Endometrial microvascular endothelial cells (primary cell): ENCODE measurements around the gene MMP15. TPM values are rescaled to one million over a fixed set of nuclear protein-coding genes. Genes with fewer than 3 reads are reported as not detected.
"Not testable (repeated sequence)": the region's sequence is repeated elsewhere in the genome, so short reads cannot be mapped to it uniquely, and the experiment has no call there.

ENCODE experiments used
- in situ Hi-C: cut with HindIII; loops from 2 replicates; pipeline ENCODE4 v1.10.0; 2017; ENCODE audit warnings: low sequenced_read_pairs, low pct_unique_long_range_greater_than_20kb; ENCODE audit errors: inconsistent ontology term
- total RNA-seq: library from RNA; depleted of rRNA; stranded (reverse); fragments of >200 nt; gene quantifications from one replicate; pipeline ENCODE4 v1.2.3, GENCODE V29; 2015; ENCODE audit errors: inconsistent ontology term

MMP15 gene
- total RNA-seq, 1 donor from 2014 or later: 4.3 TPM

- in situ Hi-C loops: no loop called here
Measured at GRCh38 chr16:58057784-58058183, 32.2 kb downstream of the MMP15 start.

- in situ Hi-C loops: no loop called here
Measured at GRCh38 chr16:58062821-58063220, 37.3 kb downstream of the MMP15 start.

GRCh38 chr16:58063377-58064076 is 38.0 kb downstream of the MMP15 start:
- in situ Hi-C loops: no loop called here

- in situ Hi-C loops: no loop called here
Measured at GRCh38 chr16:58070585-58070984, 45.0 kb downstream of the MMP15 start.

- in situ Hi-C loops: not testable (repeated sequence)
Measured at GRCh38 chr16:58072134-58072533, 46.6 kb downstream of the MMP15 start.

- in situ Hi-C loops: not testable (repeated sequence)
Measured at GRCh38 chr16:58073086-58073485, 47.5 kb downstream of the MMP15 start.

GRCh38 chr16:58074657-58075056 is 49.1 kb downstream of the MMP15 start:
- in situ Hi-C loops: no loop called here

GRCh38 chr16:58076514-58076913 is 51.0 kb downstream of the MMP15 start:
- in situ Hi-C loops: no loop called here

GRCh38 chr16:58077796-58078195 is 52.2 kb downstream of the MMP15 start:
- in situ Hi-C loops: no loop called here

- in situ Hi-C loops: not testable (repeated sequence)
Measured at GRCh38 chr16:58080657-58081056, 55.1 kb downstream of the MMP15 start.

- in situ Hi-C loops: no loop called here
Measured at GRCh38 chr16:58082381-58082780, 56.8 kb downstream of the MMP15 start.

- in situ Hi-C loops: no loop called here
Measured at GRCh38 chr16:58084635-58085034, 59.1 kb downstream of the MMP15 start.

GRCh38 chr16:58085171-58085570 is 59.6 kb downstream of the MMP15 start:
- in situ Hi-C loops: no loop called here

- in situ Hi-C loops: no loop called here
Measured at GRCh38 chr16:58085584-58086251, 60.2 kb downstream of the MMP15 start.

- in situ Hi-C loops: no loop called here
Measured at GRCh38 chr16:58086381-58087208, 61.0 kb downstream of the MMP15 start.

GRCh38 chr16:58087209-58087913 is 61.8 kb downstream of the MMP15 start:
- in situ Hi-C loops: no loop called here

GRCh38 chr16:58088091-58088490 is 62.5 kb downstream of the MMP15 start:
- in situ Hi-C loops: no loop called here

- in situ Hi-C loops: loop anchor here (10.0 kb wide), 1 partner anchor 66 kb away; the partner anchor contains the start of gene MMP15
Measured at GRCh38 chr16:58090396-58090795, 64.8 kb downstream of the MMP15 start.

- in situ Hi-C loops: loop anchor here (10.0 kb wide), 1 partner anchor 69 kb away; the partner anchor contains the start of gene MMP15
Measured at GRCh38 chr16:58094026-58094425, 68.5 kb downstream of the MMP15 start.
